AG10803 (cell line): ENCODE data around the gene PARP3.
"Not testable (repeated sequence)": the region's sequence is repeated elsewhere in the genome, so short reads cannot be mapped to it uniquely, and the experiment has no call there.

Source experiments
- DNase-seq: peaks from one replicate; pipeline ENCODE4 v3.0.0; 2010; ENCODE audit warnings: low read depth
- H3K4me3 ChIP-seq: 2 replicates; pipeline ENCODE4 v1.5.1; 2011; ENCODE audit warnings: mild to moderate bottlenecking, low read length, control low read depth
- TF ChIP-seq, protein P1 (sequence below): conservative IDR thresholded peaks from 2 replicates; pipeline ENCODE4 v1.5.1; 2011; ENCODE audit warnings: mild to moderate bottlenecking, low read length, control low read depth, inconsistent platforms

The PARP3 gene

DNA sequence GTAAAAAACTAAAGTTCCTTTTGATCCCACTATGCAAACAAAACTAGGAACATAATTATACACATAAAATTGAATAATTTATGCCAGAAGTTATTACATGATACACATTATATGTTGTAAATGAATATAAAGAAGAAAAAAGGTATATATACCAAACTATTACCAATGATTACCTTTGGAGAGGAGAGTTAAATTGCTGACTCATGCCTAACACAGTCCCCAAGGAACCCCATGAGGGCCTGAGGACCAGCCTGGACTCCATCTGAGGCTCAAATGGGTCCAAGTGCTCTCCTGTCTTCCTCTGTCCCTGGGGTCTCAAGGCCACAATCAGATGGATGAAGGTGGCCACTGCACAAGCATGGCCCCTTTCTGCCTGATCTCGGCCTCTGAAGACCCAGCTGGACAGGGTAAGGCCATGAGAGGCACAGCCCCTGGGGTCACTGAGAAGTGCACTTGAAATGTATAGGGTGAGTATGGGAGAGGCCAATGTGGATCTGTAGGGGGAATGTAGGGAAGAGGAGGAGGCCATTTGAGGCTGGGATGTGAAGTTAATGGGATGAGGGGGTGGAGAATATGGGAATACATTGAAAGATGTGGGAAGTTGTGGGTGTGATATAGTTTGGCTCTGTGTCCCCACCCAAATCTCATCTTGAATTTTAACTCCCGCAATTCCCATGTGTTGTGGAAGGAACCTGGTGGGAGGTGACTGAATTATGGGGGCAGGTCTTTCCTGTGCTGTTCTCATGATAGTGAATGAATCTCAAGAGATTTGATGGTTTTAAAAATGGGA is 37.9 kb upstream of the PARP3 start:
- TF ChIP-seq, protein P1, sequence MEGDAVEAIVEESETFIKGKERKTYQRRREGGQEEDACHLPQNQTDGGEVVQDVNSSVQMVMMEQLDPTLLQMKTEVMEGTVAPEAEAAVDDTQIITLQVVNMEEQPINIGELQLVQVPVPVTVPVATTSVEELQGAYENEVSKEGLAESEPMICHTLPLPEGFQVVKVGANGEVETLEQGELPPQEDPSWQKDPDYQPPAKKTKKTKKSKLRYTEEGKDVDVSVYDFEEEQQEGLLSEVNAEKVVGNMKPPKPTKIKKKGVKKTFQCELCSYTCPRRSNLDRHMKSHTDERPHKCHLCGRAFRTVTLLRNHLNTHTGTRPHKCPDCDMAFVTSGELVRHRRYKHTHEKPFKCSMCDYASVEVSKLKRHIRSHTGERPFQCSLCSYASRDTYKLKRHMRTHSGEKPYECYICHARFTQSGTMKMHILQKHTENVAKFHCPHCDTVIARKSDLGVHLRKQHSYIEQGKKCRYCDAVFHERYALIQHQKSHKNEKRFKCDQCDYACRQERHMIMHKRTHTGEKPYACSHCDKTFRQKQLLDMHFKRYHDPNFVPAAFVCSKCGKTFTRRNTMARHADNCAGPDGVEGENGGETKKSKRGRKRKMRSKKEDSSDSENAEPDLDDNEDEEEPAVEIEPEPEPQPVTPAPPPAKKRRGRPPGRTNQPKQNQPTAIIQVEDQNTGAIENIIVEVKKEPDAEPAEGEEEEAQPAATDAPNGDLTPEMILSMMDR = no peak

DNA sequence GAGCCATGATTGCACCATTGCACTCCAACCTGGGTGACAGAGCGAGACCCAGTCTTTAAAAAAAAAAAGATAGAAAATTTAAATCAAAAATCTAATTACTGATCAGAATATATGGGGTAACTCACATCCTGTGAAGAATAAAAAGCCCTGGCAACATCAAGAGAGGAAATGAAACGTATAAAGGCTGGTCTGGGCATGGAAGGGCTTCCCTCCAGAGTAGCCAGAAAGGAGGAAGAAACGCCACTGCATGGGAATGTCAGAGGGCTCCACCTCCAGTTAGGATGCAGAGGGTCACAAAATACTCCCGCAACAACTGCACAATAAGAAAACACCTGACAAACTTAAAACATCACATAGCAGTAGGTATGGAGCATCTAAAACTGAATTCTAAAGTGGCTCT is 34.1 kb upstream of the PARP3 start:
- TF ChIP-seq, protein P1 = no peak
- no peak overlapping the region for H3K4me3 ChIP-seq
- no peak for DNase-seq

More for the DNA sequence above, 37.9 kb upstream of the PARP3 start:
- H3K4me3 ChIP-seq = no peak overlapping the region
- no peak for DNase-seq

DNA sequence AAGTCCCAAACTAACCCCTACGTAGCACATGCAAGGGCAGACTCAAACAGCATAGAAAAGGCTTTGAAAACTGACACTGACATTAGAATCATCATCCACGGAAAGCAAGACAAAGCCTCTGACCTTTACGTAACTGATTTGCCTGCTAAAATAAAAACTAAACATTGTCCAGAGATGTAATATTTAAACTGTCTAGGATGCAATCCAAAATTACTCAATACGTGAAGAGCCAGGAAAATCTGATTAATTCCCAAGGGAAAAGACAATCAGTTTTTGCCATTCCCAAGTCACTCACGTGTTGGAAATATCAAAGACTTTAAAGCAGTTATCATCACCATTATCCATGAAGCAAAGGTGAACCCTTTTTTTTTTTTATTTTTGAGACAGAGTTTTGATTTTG is 25.7 kb upstream of the PARP3 start:
- no peak for DNase-seq
- no peak overlapping the region for H3K4me3 ChIP-seq
- TF ChIP-seq, protein P1 = no peak

DNA sequence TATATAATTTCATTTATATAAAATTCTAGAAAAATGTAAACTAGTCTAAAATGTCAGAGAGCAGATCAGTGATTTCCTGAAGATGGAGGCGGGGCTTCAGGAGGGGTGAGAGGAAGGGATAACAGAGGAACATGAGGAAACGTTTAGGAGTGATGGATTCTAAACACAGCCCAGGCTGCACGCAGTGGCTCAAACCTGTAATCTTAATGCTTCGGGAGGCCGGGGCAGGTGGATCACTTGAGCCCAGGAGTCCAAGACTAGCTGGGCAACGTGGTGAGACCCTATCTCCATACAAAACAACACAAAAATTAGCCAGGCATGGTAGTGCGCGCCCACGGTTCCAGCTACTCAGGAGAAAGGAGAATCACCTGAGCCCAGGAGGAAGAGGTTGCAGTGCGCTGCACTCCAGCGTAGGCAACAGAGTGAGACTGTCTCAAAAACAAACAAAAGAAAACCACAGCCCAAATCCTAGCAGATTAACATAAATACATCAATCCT is 21.0 kb upstream of the PARP3 start:
- TF ChIP-seq, protein P1 = no peak
- DNase-seq = no peak
- no peak overlapping the region for H3K4me3 ChIP-seq

DNA sequence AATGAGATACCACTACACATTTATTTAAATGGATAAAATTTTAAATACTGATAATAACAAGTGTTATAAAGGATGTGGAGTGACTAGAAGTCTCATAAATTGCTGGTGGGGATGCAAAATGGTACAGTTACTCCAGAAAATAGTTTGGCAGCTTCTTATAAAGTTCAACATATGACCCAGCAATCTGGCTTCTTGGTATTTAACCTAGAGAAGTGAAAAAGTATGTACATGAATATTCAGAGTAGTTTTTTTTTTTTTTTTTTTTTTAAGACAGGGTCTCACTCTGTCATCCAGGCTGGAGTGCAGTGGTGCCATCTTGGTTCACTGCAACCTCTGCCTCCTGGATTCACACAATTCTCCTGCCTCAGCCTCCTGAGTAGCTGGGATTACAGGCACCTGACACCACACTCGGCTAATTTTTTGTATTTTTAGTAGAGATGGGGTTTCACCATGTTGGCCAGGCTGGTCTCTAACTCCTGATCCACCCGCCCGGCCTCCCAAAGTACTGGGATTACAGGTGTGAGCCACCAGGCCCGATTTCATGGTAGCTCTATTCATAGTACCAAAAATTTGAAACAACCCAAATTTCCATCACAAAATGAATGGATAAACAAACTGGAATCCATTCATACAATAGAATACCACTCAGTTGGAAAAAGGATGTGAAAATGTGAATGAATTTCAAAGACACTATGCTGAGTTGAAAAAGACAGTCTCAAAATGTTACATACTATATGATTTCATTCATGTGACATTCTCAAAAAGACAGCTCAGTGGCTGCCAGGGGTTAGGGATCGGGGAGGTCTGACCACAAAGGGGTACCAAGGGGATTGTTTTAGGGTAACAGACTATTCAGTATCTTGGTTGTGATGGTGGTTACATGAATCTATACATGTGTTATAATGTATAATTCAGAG is 14.8 kb upstream of the PARP3 start:
- no peak overlapping the region for H3K4me3 ChIP-seq
- DNase-seq = no peak
- TF ChIP-seq, protein P1 = no peak

DNA sequence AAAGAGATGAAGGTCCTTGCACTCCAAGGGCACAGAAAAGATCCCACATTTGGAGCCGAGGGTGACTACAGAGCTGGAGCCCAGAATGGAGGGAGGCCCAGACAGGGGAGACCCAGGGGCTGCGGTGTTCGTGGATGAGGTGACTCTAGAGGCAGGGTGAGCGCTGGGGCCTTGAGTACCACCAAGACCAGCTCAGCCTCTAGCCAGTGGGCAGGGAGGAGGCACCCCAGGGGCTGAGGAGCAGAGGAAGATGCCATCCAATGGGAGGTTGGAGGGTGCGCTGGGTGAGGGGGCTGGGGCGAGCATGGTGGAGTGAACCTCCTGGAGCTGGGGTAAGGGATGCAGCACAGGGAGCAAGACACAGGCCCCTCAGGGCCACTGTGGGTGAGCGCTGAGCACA is 13.7 kb upstream of the PARP3 start:
- DNase-seq = no peak
- TF ChIP-seq, protein P1 = no peak
- no peak overlapping the region for H3K4me3 ChIP-seq

DNA sequence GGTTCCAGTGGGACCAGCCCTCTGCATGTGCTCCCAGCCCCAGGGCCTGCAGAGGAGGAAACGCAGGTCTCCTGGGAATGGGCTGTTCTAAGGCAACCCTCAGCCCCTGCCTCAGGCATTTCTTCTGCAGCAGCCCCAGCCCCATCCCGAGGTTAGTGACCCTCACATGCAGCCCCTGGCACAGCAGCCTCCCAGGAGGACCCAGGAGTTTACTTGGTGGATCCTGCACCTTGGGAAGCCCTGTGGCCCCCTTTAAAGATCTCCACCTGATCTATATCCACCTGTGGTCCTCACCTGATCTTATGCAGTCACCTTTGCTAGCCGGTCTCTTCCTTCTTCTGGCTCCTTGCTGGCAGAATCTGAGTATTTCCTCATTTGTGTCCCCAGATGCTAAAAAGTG is 13.2 kb upstream of the PARP3 start:
- H3K4me3 ChIP-seq, DNase-seq: not testable (repeated sequence)
